SK-N-SH treated with all-trans-retinoic acid at 6 μM for 48 hours (cell line): ENCODE results near the gene PTPRO.

ENCODE experiments used
- ATAC-seq: fragments of 200-7000 bp; cut with Tn5 transposase; 3 replicates; pipeline ENCODE4 v1.9.1; 2020; ENCODE audit warnings: mild to moderate bottlenecking, moderate library complexity
- ARNTL ChIP-seq: fragments of 450-650 bp; formaldehyde crosslinking; IDR thresholded peaks from 2 replicates; pipeline ENCODE4 v1.5.0; 2020; ENCODE audit warnings: low read depth, mild to moderate bottlenecking, moderate library complexity, borderline replicate concordance
- BACH2 ChIP-seq: fragments of 250-450 bp; sonication (Bioruptor Pico); IDR thresholded peaks from 2 replicates; pipeline ENCODE4 v1.9.0; 2021; ENCODE audit warnings: mild to moderate bottlenecking, borderline replicate concordance
- CSDC2 ChIP-seq: fragments of 250-450 bp; sonication (Bioruptor Pico); IDR thresholded peaks from 2 replicates; pipeline ENCODE4 v1.5.0; 2020; ENCODE audit warnings: mild to moderate bottlenecking, moderate library complexity
- GLIS3 ChIP-seq: fragments of 250-450 bp; sonication (Bioruptor Pico); IDR thresholded peaks from 2 replicates; pipeline ENCODE4 v1.5.0; 2020; ENCODE audit warnings: mild to moderate bottlenecking, moderate library complexity
- ISL1 ChIP-seq: fragments of 250-450 bp; sonication (Bioruptor Pico); IDR thresholded peaks from 2 replicates; pipeline ENCODE4 v2.1.2; 2022; ENCODE audit warnings: mild to moderate bottlenecking, moderate library complexity
- OSR1 ChIP-seq: fragments of 250-450 bp; sonication (Bioruptor Pico); IDR thresholded peaks from 2 replicates; pipeline ENCODE4 v1.8.0; 2022; ENCODE audit warnings: moderate library complexity, mild to moderate bottlenecking, inconsistent platforms
- PPARA ChIP-seq: fragments of 250-450 bp; sonication (Bioruptor Pico); IDR thresholded peaks from 2 replicates; pipeline ENCODE4 v1.5.0; 2020; ENCODE audit warnings: mild to moderate bottlenecking, borderline replicate concordance
- RARB ChIP-seq: fragments of 250-450 bp; sonication (Bioruptor Pico); IDR thresholded peaks from 2 replicates; pipeline ENCODE4 v1.8.0; 2021; ENCODE audit warnings: mild to moderate bottlenecking, moderate library complexity
- TCF4 ChIP-seq: fragments of 250-450 bp; sonication (Bioruptor Pico); IDR thresholded peaks from 2 replicates; pipeline ENCODE4 v1.8.0; 2021; ENCODE audit warnings: mild to moderate bottlenecking, moderate library complexity, borderline replicate concordance
- TOX ChIP-seq: fragments of 250-450 bp; sonication (Bioruptor Pico); IDR thresholded peaks from 2 replicates; pipeline ENCODE4 v1.8.0; 2021; ENCODE audit warnings: mild to moderate bottlenecking, moderate library complexity, borderline replicate concordance
- ZC3H10 ChIP-seq: fragments of 250-450 bp; sonication (Bioruptor Pico); IDR thresholded peaks from 2 replicates; pipeline ENCODE4 v1.5.1; 2021; ENCODE audit warnings: mild to moderate bottlenecking, moderate library complexity
- ZFP3 ChIP-seq: fragments of 250-450 bp; sonication (Bioruptor Pico); IDR thresholded peaks from 2 replicates; pipeline ENCODE4 v1.5.0; 2020; ENCODE audit warnings: mild to moderate bottlenecking, moderate library complexity
- ZFP30 ChIP-seq: fragments of 450-650 bp; formaldehyde crosslinking; IDR thresholded peaks from 2 replicates; pipeline ENCODE4 v1.5.0; 2022; ENCODE audit warnings: mild to moderate bottlenecking, moderate library complexity
- ZNF565 ChIP-seq: fragments of 450-650 bp; formaldehyde crosslinking; conservative IDR thresholded peaks from 2 replicates; pipeline ENCODE4 v1.5.0; 2020; ENCODE audit warnings: low read depth, mild to moderate bottlenecking, moderate library complexity
- ZNF8 ChIP-seq: fragments of 450-650 bp; formaldehyde crosslinking; IDR thresholded peaks from 2 replicates; pipeline ENCODE4 v1.5.0; 2020; ENCODE audit warnings: mild to moderate bottlenecking, moderate library complexity
- TF ChIP-seq, protein P1 (sequence below): fragments of 250-450 bp; sonication (Bioruptor Pico); IDR thresholded peaks from 2 replicates; pipeline ENCODE4 v1.8.0; 2021; ENCODE audit warnings: low read depth, mild to moderate bottlenecking, moderate library complexity, borderline replicate concordance
- TF ChIP-seq, protein P2 (sequence below): fragments of 250-450 bp; sonication (Bioruptor Pico); IDR thresholded peaks from 2 replicates; pipeline ENCODE4 v1.8.0; 2020; ENCODE audit warnings: mild to moderate bottlenecking, moderate library complexity, borderline replicate concordance
- TF ChIP-seq, protein P3 (sequence below): fragments of 250-450 bp; sonication (Bioruptor Pico); IDR thresholded peaks from 2 replicates; pipeline ENCODE4 v1.5.1; 2021; ENCODE audit warnings: mild to moderate bottlenecking, moderate library complexity
- TF ChIP-seq, protein P4 (sequence below): fragments of 250-450 bp; sonication (Bioruptor Pico); IDR thresholded peaks from 2 replicates; pipeline ENCODE4 v1.5.1; 2020; ENCODE audit warnings: low read depth, mild to moderate bottlenecking, moderate library complexity

PTPRO gene

DNA sequence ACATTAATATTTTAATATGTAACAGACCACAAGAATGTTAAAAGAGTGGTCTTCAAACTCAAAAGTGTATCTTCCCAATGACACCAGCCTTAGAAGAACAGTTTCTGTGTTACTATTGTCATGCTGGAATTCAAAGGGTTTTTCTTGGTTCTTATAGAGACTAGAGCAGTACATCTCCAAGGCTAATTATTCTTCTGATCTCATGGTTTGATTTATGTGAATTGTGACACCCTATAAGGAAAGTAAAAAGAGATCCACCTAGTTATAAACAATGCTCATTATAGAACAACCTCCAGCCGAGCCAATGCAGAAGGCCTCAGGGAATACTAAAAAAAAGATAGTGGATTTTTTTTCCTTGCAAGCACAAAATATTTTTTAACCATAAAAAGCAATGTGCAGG, 65.5 kb downstream of the PTPRO start (continued):
- TF ChIP-seq, protein P1, sequence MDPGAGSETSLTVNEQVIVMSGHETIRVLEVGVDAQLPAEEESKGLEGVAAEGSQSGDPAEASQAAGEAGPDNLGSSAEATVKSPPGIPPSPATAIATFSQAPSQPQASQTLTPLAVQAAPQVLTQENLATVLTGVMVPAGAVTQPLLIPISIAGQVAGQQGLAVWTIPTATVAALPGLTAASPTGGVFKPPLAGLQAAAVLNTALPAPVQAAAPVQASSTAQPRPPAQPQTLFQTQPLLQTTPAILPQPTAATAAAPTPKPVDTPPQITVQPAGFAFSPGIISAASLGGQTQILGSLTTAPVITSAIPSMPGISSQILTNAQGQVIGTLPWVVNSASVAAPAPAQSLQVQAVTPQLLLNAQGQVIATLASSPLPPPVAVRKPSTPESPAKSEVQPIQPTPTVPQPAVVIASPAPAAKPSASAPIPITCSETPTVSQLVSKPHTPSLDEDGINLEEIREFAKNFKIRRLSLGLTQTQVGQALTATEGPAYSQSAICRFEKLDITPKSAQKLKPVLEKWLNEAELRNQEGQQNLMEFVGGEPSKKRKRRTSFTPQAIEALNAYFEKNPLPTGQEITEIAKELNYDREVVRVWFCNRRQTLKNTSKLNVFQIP (CRISPR knock-in tag), result no peak
- TF ChIP-seq, protein P2, sequence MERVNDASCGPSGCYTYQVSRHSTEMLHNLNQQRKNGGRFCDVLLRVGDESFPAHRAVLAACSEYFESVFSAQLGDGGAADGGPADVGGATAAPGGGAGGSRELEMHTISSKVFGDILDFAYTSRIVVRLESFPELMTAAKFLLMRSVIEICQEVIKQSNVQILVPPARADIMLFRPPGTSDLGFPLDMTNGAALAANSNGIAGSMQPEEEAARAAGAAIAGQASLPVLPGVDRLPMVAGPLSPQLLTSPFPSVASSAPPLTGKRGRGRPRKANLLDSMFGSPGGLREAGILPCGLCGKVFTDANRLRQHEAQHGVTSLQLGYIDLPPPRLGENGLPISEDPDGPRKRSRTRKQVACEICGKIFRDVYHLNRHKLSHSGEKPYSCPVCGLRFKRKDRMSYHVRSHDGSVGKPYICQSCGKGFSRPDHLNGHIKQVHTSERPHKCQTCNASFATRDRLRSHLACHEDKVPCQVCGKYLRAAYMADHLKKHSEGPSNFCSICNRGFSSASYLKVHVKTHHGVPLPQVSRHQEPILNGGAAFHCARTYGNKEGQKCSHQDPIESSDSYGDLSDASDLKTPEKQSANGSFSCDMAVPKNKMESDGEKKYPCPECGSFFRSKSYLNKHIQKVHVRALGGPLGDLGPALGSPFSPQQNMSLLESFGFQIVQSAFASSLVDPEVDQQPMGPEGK (CRISPR knock-in tag), result no peak
- TF ChIP-seq ZNF8 (CRISPR knock-in tag), result no peak
- TF ChIP-seq, protein P3, sequence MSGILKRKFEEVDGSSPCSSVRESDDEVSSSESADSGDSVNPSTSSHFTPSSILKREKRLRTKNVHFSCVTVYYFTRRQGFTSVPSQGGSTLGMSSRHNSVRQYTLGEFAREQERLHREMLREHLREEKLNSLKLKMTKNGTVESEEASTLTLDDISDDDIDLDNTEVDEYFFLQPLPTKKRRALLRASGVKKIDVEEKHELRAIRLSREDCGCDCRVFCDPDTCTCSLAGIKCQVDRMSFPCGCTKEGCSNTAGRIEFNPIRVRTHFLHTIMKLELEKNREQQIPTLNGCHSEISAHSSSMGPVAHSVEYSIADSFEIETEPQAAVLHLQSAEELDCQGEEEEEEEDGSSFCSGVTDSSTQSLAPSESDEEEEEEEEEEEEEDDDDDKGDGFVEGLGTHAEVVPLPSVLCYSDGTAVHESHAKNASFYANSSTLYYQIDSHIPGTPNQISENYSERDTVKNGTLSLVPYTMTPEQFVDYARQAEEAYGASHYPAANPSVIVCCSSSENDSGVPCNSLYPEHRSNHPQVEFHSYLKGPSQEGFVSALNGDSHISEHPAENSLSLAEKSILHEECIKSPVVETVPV (CRISPR knock-in tag), result no peak

DNA sequence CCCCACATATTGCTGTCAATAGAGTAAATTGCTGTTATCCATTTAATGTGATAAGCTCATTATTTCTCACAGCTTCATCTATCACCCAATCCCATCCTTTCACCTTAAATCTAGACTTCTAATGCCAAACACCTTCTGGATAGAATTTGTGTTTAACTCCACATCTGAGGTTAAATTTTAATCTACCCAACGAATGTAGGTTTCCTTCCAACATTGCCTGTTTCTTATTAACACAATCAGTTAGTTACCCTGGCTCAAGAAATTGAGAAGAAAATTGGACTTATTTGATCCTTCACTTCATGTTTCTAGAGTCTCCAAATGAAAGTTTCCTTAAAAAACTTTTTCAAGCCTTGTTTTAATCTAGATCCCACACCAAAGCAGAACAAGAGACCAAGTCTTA, 67.3 kb downstream of the PTPRO start:
- ATAC-seq, result no peak
- TF ChIP-seq, protein P4, sequence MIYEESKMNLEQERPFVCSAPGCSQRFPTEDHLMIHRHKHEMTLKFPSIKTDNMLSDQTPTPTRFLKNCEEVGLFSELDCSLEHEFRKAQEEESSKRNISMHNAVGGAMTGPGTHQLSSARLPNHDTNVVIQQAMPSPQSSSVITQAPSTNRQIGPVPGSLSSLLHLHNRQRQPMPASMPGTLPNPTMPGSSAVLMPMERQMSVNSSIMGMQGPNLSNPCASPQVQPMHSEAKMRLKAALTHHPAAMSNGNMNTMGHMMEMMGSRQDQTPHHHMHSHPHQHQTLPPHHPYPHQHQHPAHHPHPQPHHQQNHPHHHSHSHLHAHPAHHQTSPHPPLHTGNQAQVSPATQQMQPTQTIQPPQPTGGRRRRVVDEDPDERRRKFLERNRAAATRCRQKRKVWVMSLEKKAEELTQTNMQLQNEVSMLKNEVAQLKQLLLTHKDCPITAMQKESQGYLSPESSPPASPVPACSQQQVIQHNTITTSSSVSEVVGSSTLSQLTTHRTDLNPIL, result no peak
- no peak for TF ChIP-seq RARB (CRISPR knock-in tag)
- TF ChIP-seq ZFP3 (CRISPR knock-in tag), result no peak
- no peak for TF ChIP-seq TOX
- TF ChIP-seq TCF4 (CRISPR knock-in tag), result no peak
- TF ChIP-seq, protein P2 (CRISPR knock-in tag), result no peak
- TF ChIP-seq BACH2, result no peak

DNA sequence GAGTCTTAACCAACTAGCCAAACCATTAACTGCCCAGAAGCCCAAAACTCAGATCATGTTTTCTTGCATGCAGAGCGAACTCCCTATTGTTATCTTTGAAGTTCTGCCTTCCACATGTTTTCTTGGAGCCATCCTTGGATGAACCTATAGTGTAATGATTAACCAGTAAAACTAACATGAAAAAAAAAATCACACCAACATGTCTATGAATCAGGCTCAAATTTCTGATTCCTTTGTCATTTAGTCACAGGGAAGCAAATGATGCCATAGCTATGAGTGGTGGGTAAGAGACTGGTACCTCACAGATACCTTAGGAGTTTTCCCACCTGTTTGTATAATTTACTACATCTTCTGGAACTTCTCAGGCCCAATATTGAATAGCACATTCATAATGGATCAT, 70.7 kb downstream of the PTPRO start:
- ATAC-seq, result no peak
- no peak for TF ChIP-seq GLIS3 (CRISPR knock-in tag)
- TF ChIP-seq PPARA, result no peak
- TF ChIP-seq ZNF565, result no peak
- TF ChIP-seq, protein P3 (CRISPR knock-in tag), result no peak
- TF ChIP-seq TOX, result no peak
- no peak for TF ChIP-seq ZFP3 (CRISPR knock-in tag)
- TF ChIP-seq ZFP30 (CRISPR knock-in tag), result no peak
- TF ChIP-seq ZC3H10 (CRISPR knock-in tag), result no peak
- TF ChIP-seq, protein P2 (CRISPR knock-in tag), result no peak
- TF ChIP-seq ISL1 (CRISPR knock-in tag), result no peak
- TF ChIP-seq ARNTL, result no peak
- TF ChIP-seq OSR1 (CRISPR knock-in tag), result no peak
- no peak for TF ChIP-seq CSDC2 (CRISPR knock-in tag)
